SK-N-SH (cell line): ENCODE data around the gene GEMIN7. TPM values are rescaled to one million over a fixed set of nuclear protein-coding genes. Genes with fewer than 3 reads are reported as not detected.

Source experiments
- CTCF ChIA-PET: fragments of 300-600, 350-600 bp; formaldehyde crosslinking; extraction: SDS; loops from one replicate; lab custom pipeline; 2021; lab: Yijun Ruan, JAX
- POLR2A ChIA-PET: fragments of 350-600 bp; sonication (Branson Sonifier 250); formaldehyde crosslinking; extraction: SDS; loops from one replicate; lab custom pipeline; 2020; ENCODE audit warnings: antibody characterized with exemption, inconsistent platforms; lab: Yijun Ruan, JAX
- DNase-seq: peaks from one replicate; pipeline ENCODE4 v3.0.0; 2012
- H2AFZ ChIP-seq: fragments of 200-600 bp; sonication (generic); 2 replicates; pipeline ENCODE4 v1.8.1; 2016; ENCODE audit warnings: antibody characterized with exemption, mild to moderate bottlenecking, low read depth
- H3F3A ChIP-seq: fragments of 200-600 bp; sonication (generic); replicated peaks from 2 replicates; pipeline ENCODE3; 2016; ENCODE audit warnings: antibody characterized with exemption, mild to moderate bottlenecking; ENCODE audit not compliant: insufficient read depth
- H3K27ac ChIP-seq, 2 experiments: fragments of 200-500 bp in 1 of 2; fragments of 200-600 bp in 1 of 2; sonication (Bioruptor generic) in 1 of 2; sonication (generic), shearing (Covaris generic) in 1 of 2; 2 replicates each; pipeline versions ENCODE4 v1.5.1 to v1.6.1; 2014 to 2016; ENCODE audit warnings: low read depth in 2 of 2, inconsistent platforms in 1 of 2, low read length in 1 of 2, mild to moderate bottlenecking in 1 of 2, mixed read lengths in 1 of 2
- H3K27me3 ChIP-seq: fragments of 200-600 bp; sonication (generic), shearing (Covaris generic); 2 replicates; pipeline ENCODE4 v1.6.1; 2016; ENCODE audit warnings: mixed run types; ENCODE audit not compliant: insufficient read depth
- H3K36me3 ChIP-seq, 2 experiments: fragments of 200-500 bp in 1 of 2; fragments of 200-600 bp in 1 of 2; sonication (Bioruptor generic) in 1 of 2; sonication (generic) in 1 of 2; replicated peaks in 1 of 2; 2 replicates each; pipeline versions ENCODE3 to v1.5.1; 2014 to 2016; ENCODE audit warnings: low read length in 1 of 2, mild to moderate bottlenecking in 1 of 2; ENCODE audit not compliant: insufficient read depth in 2 of 2, control insufficient read depth in 1 of 2
- H3K4me1 ChIP-seq, 2 experiments: fragments of 200-500 bp in 1 of 2; fragments of 200-600 bp in 1 of 2; sonication (Bioruptor generic) in 1 of 2; sonication (generic), shearing (Covaris generic) in 1 of 2; 2 replicates each; pipeline versions ENCODE4 v1.5.1 to v1.6.1; 2014 to 2016; ENCODE audit warnings: low read depth in 1 of 2, low read length in 1 of 2, mixed run types in 1 of 2; ENCODE audit not compliant: insufficient read depth in 2 of 2, control insufficient read depth in 1 of 2
- H3K4me2 ChIP-seq: fragments of 200-600 bp; sonication (generic), shearing (Covaris generic); 2 replicates; pipeline ENCODE4 v1.6.1; 2017; ENCODE audit warnings: mixed run types
- H3K4me3 ChIP-seq, 2 experiments: fragments of 200-500 bp in 1 of 2; fragments of 200-600 bp in 1 of 2; sonication (Bioruptor generic) in 1 of 2; sonication (generic), shearing (Covaris generic) in 1 of 2; 2 replicates each; pipeline versions ENCODE4 v1.5.1 to v1.8.1; 2014 to 2016; ENCODE audit warnings: low read depth in 2 of 2, inconsistent platforms in 1 of 2, low read length in 1 of 2, mild to moderate bottlenecking in 1 of 2, mixed read lengths in 1 of 2, moderate library complexity in 1 of 2
- H3K79me2 ChIP-seq: fragments of 200-600 bp; sonication (generic); 2 replicates; pipeline ENCODE4 v1.8.1; 2017; ENCODE audit warnings: mild to moderate bottlenecking; ENCODE audit not compliant: insufficient read depth
- H3K9ac ChIP-seq: fragments of 200-600 bp; sonication (generic); 2 replicates; pipeline ENCODE4 v1.6.1; 2017; ENCODE audit warnings: mixed run types
- H3K9me2 ChIP-seq: fragments of 200-600 bp; sonication (generic); 2 replicates; pipeline ENCODE4 v1.6.1; 2017; ENCODE audit warnings: mixed run types
- H3K9me3 ChIP-seq: fragments of 200-600 bp; sonication (generic); 2 replicates; pipeline ENCODE4 v1.6.1; 2017; ENCODE audit warnings: mixed run types, mild to moderate bottlenecking, moderate library complexity
- H4K20me1 ChIP-seq: fragments of 200-600 bp; sonication (generic); 2 replicates; pipeline ENCODE4 v1.6.1; 2017; ENCODE audit warnings: mild to moderate bottlenecking, mixed run types; ENCODE audit not compliant: insufficient read depth
- ELF1 ChIP-seq: IDR thresholded peaks from 2 replicates; pipeline ENCODE4 v1.4.0; 2012
- EP300 ChIP-seq, 2 experiments: IDR thresholded peaks; 2 replicates each; pipeline versions ENCODE4 v1.4.0 to v1.6.1; 2012; ENCODE audit warnings: borderline replicate concordance in 1 of 2, low read depth in 1 of 2, low read length in 1 of 2
- EZH2phosphoT487 ChIP-seq: fragments of 200-600 bp; sonication (generic); IDR thresholded peaks from 2 replicates; pipeline ENCODE4 v1.6.1; 2017; ENCODE audit warnings: low read depth, mixed run types, mild to moderate bottlenecking, antibody characterized with exemption, moderate library complexity, borderline replicate concordance
- GABPA ChIP-seq: IDR thresholded peaks from 2 replicates; pipeline ENCODE4 v1.4.0; 2012; ENCODE audit warnings: low read depth, mild to moderate bottlenecking
- GATA2 ChIP-seq: sonication (generic); formaldehyde crosslinking; IDR thresholded peaks from 2 replicates; pipeline ENCODE4 v1.5.0; 2020; ENCODE audit warnings: mild to moderate bottlenecking, missing genetic modification reagents
- MEF2A ChIP-seq: IDR thresholded peaks from 2 replicates; pipeline ENCODE4 v1.4.0; 2012; ENCODE audit warnings: low read depth, borderline replicate concordance
- NFIC ChIP-seq: IDR thresholded peaks from 2 replicates; pipeline ENCODE4 v1.4.0; 2012; ENCODE audit warnings: borderline replicate concordance
- NRF1 ChIP-seq: IDR thresholded peaks from 2 replicates; pipeline ENCODE4 v1.6.1; 2012; ENCODE audit warnings: low read depth, mild to moderate bottlenecking, low read length
- POLR2AphosphoS5 ChIP-seq: IDR thresholded peaks from 2 replicates; pipeline ENCODE4 v1.6.1; 2012; ENCODE audit warnings: low read depth, low read length
- RCOR1 ChIP-seq: fragments of 150-350 bp; IDR thresholded peaks from 2 replicates; pipeline ENCODE4 v1.6.1; 2017; ENCODE audit warnings: antibody characterized with exemption, low read length
- RXRA ChIP-seq: IDR thresholded peaks from 2 replicates; pipeline ENCODE4 v1.4.0; 2012; ENCODE audit warnings: low read depth, mild to moderate bottlenecking, borderline replicate concordance
- SIN3A ChIP-seq: IDR thresholded peaks from 2 replicates; pipeline ENCODE4 v1.6.1; 2012; ENCODE audit warnings: low read depth, mild to moderate bottlenecking, low read length, moderate library complexity, borderline replicate concordance
- SMC3 ChIP-seq: IDR thresholded peaks from 2 replicates; pipeline ENCODE4 v1.6.1; 2012; ENCODE audit warnings: low read depth, low read length, improper control_type of control experiment
- TAF1 ChIP-seq: IDR thresholded peaks from 2 replicates; pipeline ENCODE4 v1.6.1; 2012; ENCODE audit warnings: low read depth, mild to moderate bottlenecking, low read length, moderate library complexity, borderline replicate concordance
- TEAD4 ChIP-seq: IDR thresholded peaks from 2 replicates; pipeline ENCODE4 v1.4.0; 2012; ENCODE audit warnings: mild to moderate bottlenecking, borderline replicate concordance; ENCODE audit not compliant: insufficient read depth
- WGBS: methylation state at CpG from one replicate; pipeline ENCODE4 v1.1.6; 2017; ENCODE audit warnings: low lambda C conversion rate; 5-methylcytosine and 5-hydroxymethylcytosine counted together
- polyA plus RNA-seq, 3 experiments: library from polyadenylated mRNA; depleted of rRNA; stranded (reverse); fragments of >200 nt; gene quantifications; 2 replicates each; pipeline ENCODE4 v1.2.3, GENCODE V29; 2012
- TF ChIP-seq, protein P1 (sequence below): fragments of 150-350 bp; IDR thresholded peaks from 2 replicates; pipeline ENCODE4 v1.6.1; 2016; ENCODE audit warnings: mild to moderate bottlenecking, low read depth, low read length
- TF ChIP-seq, protein P2 (sequence below): IDR thresholded peaks from 2 replicates; pipeline ENCODE4 v1.4.0; 2012; ENCODE audit warnings: low read depth, borderline replicate concordance
- TF ChIP-seq, protein P3 (sequence below): fragments of 200-600 bp; sonication (generic); IDR thresholded peaks from 2 replicates; pipeline ENCODE4 v1.6.1; 2017; ENCODE audit warnings: antibody characterized with exemption, mild to moderate bottlenecking, moderate library complexity
- TF ChIP-seq, protein P4 (sequence below): IDR thresholded peaks from 2 replicates; pipeline ENCODE4; 2012

GEMIN7 gene
- polyA plus RNA-seq, 1 of the 3 experiments (the other 2 are of a cell fraction), result 28.7 TPM

DNA sequence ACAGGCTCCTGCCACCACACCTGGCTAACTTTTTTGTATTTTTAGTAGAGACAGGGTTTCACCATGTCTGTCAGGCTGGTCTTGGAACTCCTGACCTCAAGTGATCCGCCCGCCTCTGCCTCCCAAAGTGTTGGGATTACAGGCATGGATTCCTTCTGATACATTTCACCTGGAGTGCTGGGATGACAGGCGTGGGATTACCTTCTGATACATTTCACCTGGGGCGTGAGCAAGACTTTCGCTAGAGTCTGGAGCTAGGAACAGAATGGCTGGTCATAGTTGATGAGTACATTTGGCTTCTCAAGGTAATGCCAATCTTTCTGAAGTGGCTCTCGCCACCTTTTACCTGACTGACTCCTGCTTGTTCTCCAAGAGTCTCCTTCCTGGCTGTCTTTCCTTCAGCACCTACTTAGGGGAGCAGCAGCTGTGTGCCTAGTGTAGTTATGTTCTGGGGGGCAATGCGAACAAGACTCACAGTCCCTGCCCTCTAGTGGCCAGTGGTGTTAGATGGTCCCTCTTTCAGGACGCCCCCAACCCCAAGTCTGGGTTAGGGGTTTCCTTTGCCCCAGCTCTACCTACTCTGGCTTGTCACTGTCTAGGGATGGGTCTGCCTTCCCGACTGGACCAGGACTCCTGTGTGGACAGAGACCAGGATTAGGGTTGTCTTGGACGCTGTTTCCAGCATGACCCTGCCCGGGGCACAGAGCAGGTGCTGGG is 33.2 kb downstream of the GEMIN7 start:
- no peaks in the 10 kb centered on the region for H3K9me2 ChIP-seq
- peaks cover 94% of the 10 kb centered on the region for H4K20me1 ChIP-seq
- TF ChIP-seq NFIC (no peak), EP300 (IDR thresholded peaks at IDR 0.05; ENCODE audit: borderline replicate concordance in 1 of 2, low read depth in 1 of 2, low read length in 1 of 2) (no peak), GATA2 (CRISPR knock-in tag) (no peak), RCOR1 (no peak), TEAD4 (no peak), EZH2phosphoT487 (no peak), ELF1 (no peak), NRF1 (no peak), TAF1 (no peak), SIN3A (no peak), RXRA (no peak), GABPA (no peak), SMC3 (no peak), MEF2A (no peak), POLR2AphosphoS5 (no peak)
- TF ChIP-seq, protein P1, sequence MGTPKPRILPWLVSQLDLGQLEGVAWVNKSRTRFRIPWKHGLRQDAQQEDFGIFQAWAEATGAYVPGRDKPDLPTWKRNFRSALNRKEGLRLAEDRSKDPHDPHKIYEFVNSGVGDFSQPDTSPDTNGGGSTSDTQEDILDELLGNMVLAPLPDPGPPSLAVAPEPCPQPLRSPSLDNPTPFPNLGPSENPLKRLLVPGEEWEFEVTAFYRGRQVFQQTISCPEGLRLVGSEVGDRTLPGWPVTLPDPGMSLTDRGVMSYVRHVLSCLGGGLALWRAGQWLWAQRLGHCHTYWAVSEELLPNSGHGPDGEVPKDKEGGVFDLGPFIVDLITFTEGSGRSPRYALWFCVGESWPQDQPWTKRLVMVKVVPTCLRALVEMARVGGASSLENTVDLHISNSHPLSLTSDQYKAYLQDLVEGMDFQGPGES, result no peak
- TF ChIP-seq, protein P2, sequence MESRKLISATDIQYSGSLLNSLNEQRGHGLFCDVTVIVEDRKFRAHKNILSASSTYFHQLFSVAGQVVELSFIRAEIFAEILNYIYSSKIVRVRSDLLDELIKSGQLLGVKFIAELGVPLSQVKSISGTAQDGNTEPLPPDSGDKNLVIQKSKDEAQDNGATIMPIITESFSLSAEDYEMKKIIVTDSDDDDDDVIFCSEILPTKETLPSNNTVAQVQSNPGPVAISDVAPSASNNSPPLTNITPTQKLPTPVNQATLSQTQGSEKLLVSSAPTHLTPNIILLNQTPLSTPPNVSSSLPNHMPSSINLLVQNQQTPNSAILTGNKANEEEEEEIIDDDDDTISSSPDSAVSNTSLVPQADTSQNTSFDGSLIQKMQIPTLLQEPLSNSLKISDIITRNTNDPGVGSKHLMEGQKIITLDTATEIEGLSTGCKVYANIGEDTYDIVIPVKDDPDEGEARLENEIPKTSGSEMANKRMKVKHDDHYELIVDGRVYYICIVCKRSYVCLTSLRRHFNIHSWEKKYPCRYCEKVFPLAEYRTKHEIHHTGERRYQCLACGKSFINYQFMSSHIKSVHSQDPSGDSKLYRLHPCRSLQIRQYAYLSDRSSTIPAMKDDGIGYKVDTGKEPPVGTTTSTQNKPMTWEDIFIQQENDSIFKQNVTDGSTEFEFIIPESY, result no peak
- TF ChIP-seq, protein P3, sequence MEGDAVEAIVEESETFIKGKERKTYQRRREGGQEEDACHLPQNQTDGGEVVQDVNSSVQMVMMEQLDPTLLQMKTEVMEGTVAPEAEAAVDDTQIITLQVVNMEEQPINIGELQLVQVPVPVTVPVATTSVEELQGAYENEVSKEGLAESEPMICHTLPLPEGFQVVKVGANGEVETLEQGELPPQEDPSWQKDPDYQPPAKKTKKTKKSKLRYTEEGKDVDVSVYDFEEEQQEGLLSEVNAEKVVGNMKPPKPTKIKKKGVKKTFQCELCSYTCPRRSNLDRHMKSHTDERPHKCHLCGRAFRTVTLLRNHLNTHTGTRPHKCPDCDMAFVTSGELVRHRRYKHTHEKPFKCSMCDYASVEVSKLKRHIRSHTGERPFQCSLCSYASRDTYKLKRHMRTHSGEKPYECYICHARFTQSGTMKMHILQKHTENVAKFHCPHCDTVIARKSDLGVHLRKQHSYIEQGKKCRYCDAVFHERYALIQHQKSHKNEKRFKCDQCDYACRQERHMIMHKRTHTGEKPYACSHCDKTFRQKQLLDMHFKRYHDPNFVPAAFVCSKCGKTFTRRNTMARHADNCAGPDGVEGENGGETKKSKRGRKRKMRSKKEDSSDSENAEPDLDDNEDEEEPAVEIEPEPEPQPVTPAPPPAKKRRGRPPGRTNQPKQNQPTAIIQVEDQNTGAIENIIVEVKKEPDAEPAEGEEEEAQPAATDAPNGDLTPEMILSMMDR, result no peak
- TF ChIP-seq, protein P4, sequence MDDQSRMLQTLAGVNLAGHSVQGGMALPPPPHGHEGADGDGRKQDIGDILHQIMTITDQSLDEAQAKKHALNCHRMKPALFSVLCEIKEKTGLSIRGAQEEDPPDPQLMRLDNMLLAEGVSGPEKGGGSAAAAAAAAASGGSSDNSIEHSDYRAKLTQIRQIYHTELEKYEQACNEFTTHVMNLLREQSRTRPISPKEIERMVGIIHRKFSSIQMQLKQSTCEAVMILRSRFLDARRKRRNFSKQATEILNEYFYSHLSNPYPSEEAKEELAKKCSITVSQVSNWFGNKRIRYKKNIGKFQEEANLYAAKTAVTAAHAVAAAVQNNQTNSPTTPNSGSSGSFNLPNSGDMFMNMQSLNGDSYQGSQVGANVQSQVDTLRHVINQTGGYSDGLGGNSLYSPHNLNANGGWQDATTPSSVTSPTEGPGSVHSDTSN, result no peak
- no peak overlapping the region for H3K4me3 ChIP-seq
- peaks cover 0 to 4% of the 10 kb centered on the region in 2 experiments; a peak in 1 of 4 replicates for H3K4me1 ChIP-seq
- no peak overlapping the region for H3K4me2 ChIP-seq
- H2AFZ ChIP-seq, result no peak overlapping the region
- no peaks in the 10 kb centered on the region for H3F3A ChIP-seq
- no peaks in the 10 kb centered on the region for H3K9me3 ChIP-seq
- no peak for DNase-seq
- WGBS, result 97% methylated on average over 6 of the region's 11 CpGs
- ChIA-PET POLR2A (interaction anchor here (1.3 kb wide), 1 partner anchor 20 kb away, joined by 4 read pairs; the partner anchor contains the start of gene PPP1R37), CTCF (interaction anchor here (0.8 to 2.0 kb wide), 3 partner anchors 13 to 20 kb away, joined by 3 to 10 read pairs (median 4); no protein-coding TSS in a partner anchor)
- H3K36me3 ChIP-seq, result no peaks in the 10 kb centered on the region
- no peaks in the 10 kb centered on the region for H3K27me3 ChIP-seq
- H3K79me2 ChIP-seq, result peaks cover 96% of the 10 kb centered on the region
- H3K27ac ChIP-seq, result no peak overlapping the region
- H3K9ac ChIP-seq, result no peak overlapping the region
